ENCODE data around the gene SMKR1.

DNA sequence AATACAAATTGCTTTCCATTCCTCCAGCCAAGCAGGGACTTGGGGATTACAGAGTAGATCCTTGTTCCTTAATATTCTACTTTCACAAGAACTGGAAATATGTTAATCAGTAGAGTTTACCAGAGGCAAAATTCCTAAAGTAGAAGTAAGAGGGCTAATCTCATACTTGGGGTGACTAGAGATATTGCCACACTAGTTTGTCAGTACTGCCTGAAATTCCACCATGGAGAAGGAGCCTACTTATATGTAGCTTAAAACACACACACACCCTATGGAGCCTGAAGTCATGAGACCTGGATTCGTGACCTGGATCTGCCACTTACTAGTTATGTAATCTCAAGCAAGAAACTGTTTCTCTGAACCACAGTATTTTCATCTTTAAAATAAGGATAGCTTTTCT is 34.2 kb upstream of the SMKR1 start:
- TF ChIP-seq, protein P1, sequence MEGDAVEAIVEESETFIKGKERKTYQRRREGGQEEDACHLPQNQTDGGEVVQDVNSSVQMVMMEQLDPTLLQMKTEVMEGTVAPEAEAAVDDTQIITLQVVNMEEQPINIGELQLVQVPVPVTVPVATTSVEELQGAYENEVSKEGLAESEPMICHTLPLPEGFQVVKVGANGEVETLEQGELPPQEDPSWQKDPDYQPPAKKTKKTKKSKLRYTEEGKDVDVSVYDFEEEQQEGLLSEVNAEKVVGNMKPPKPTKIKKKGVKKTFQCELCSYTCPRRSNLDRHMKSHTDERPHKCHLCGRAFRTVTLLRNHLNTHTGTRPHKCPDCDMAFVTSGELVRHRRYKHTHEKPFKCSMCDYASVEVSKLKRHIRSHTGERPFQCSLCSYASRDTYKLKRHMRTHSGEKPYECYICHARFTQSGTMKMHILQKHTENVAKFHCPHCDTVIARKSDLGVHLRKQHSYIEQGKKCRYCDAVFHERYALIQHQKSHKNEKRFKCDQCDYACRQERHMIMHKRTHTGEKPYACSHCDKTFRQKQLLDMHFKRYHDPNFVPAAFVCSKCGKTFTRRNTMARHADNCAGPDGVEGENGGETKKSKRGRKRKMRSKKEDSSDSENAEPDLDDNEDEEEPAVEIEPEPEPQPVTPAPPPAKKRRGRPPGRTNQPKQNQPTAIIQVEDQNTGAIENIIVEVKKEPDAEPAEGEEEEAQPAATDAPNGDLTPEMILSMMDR (IDR thresholded peaks at IDR 0.05), result no peak
- TF ChIP-seq POLR2A (IDR thresholded peaks at IDR 0.05), result no peak
- TF ChIP-seq POLR2AphosphoS5 (IDR thresholded peaks at IDR 0.05), result no peak
